CD4-positive, alpha-beta T cell (primary cell): ENCODE measurements around the gene PRTG. TPM values are rescaled to one million over a fixed set of nuclear protein-coding genes. Genes with fewer than 3 reads are reported as not detected.
"Not testable (repeated sequence)": the region's sequence is repeated elsewhere in the genome, so short reads cannot be mapped to it uniquely, and the experiment has no call there.

ENCODE experiments used
- ATAC-seq: fragments of 200-7000 bp; cut with Tn5 transposase; one replicate; pipeline ENCODE4 v1.10.0; 2022; ENCODE audit warnings: mild to moderate bottlenecking; ENCODE audit not compliant: poor library complexity
- CTCF ChIA-PET: fragments of 350-600 bp; sonication (Branson Sonifier 250); formaldehyde crosslinking; loops from one replicate; lab custom pipeline; 2021; ENCODE audit warnings: antibody characterized with exemption, inconsistent platforms; lab: Charles Lee
- POLR2A ChIA-PET: fragments of 350-600 bp; sonication (Branson Sonifier 250); formaldehyde crosslinking; loops from one replicate; lab custom pipeline; 2021; ENCODE audit warnings: antibody characterized with exemption, inconsistent platforms; lab: Charles Lee
- DNase-seq, 14 experiments: peaks; one replicate each; pipeline ENCODE4 v3.0.0-alpha.2; 2013 to 2020; ENCODE audit warnings: mixed read lengths in 2 of 14
- H3K27ac ChIP-seq, 2 donors: one replicate each; pipeline versions ENCODE4 v1.5.1 to v1.7.0; 2013; ENCODE audit warnings: low read length in 2 of 2, low read depth in 1 of 2, mild to moderate bottlenecking in 1 of 2
- H3K27me3 ChIP-seq, 2 experiments: 1 replicate in 1 of 2; 2 replicates in 1 of 2; pipeline versions ENCODE4 v1.6.1 to v1.7.0; 2013; ENCODE audit warnings: low read length in 2 of 2, control low read depth in 1 of 2, mild to moderate bottlenecking in 1 of 2, moderate library complexity in 1 of 2; ENCODE audit not compliant: insufficient read depth in 2 of 2, control insufficient read depth in 1 of 2
- H3K36me3 ChIP-seq: one replicate; pipeline ENCODE4 v1.6.1; 2013; ENCODE audit warnings: low read length, control low read depth; ENCODE audit not compliant: insufficient read depth
- H3K4me1 ChIP-seq: one replicate; pipeline ENCODE4 v1.6.1; 2013; ENCODE audit warnings: low read length, control low read depth; ENCODE audit not compliant: insufficient read depth
- H3K4me3 ChIP-seq: one replicate; pipeline ENCODE4 v1.5.1; 2013; ENCODE audit warnings: mild to moderate bottlenecking, low read length, moderate library complexity
- H3K9me3 ChIP-seq, 2 experiments: 1 replicate in 1 of 2; 2 replicates in 1 of 2; pipeline versions ENCODE4 v1.6.1 to v1.7.0; 2013; ENCODE audit warnings: low read length in 2 of 2, mild to moderate bottlenecking in 2 of 2, control low read depth in 1 of 2, moderate library complexity in 1 of 2; ENCODE audit not compliant: control insufficient read depth in 1 of 2, insufficient read depth in 1 of 2
- H3K27ac Mint-ChIP-seq: one replicate; pipeline ENCODE4 v1.8.0; 2020; ENCODE audit warnings: mixed read lengths
- H3K27me3 Mint-ChIP-seq: one replicate; pipeline ENCODE4 v1.8.0; 2021; ENCODE audit warnings: mixed read lengths
- H3K36me3 Mint-ChIP-seq: one replicate; pipeline ENCODE4 v1.8.0; 2021; ENCODE audit warnings: low read depth, mixed read lengths
- H3K4me1 Mint-ChIP-seq: one replicate; pipeline ENCODE4 v1.8.0; 2021; ENCODE audit warnings: low read depth, mixed read lengths
- H3K4me3 Mint-ChIP-seq: one replicate; pipeline ENCODE4 v1.8.0; 2020; ENCODE audit warnings: mild to moderate bottlenecking, mixed read lengths
- H3K9me3 Mint-ChIP-seq: one replicate; pipeline ENCODE4 v1.8.0; 2020; ENCODE audit warnings: mixed read lengths
- intact Hi-C, 2 experiments: fragments of 100-400 bp; cut with DNase I in 1 of 2; cut with micrococcal nuclease in 1 of 2; formaldehyde crosslinking; loops; one replicate each; pipeline versions ENCODE4 v1.15.1 to v1.9.0; 2023 to 2025; cut with DNase I, micrococcal nuclease
- total RNA-seq, 174 experiments: library from RNA in 2 of 174; stranded (reverse) in 2 of 174; gene quantifications; one replicate each; pipeline ENCODE4 v1.2.3 and lab custom pipeline; 2021 to 2026
- TF ChIP-seq, protein P1 (sequence below): fragments of 200-600 bp; IDR thresholded peaks from one replicate; pipeline ENCODE4 v1.8.0; 2022; ENCODE audit warnings: antibody characterized with exemption, mild to moderate bottlenecking

Gene PRTG
- total RNA-seq, 2 experiments from 2014 or later, result not detected

DNA sequence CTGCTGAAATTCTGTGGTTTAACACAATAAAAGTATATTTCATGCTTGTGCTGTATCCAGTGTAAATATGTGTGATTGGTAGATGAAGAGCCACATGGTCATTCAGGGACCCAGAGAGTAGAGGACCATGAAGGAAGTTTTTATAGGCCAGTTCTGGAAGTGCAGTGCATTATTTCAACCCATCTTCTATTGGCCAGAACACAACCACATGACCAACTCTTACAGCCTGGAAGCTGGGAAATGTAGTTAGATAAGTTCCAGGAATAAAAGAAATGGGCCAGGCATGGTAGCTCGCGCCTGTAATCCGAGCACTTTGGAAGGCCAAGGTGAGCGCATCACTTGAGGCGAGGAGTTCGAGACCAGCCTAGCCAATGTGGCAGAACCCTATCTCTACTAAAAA is 21.4 kb upstream of the PRTG start:
- Mint-ChIP-seq H3K27me3 (no peaks in the 10 kb centered on the region), H3K4me1 (peaks cover 4% of the 10 kb centered on the region), H3K36me3 (no peaks in the 10 kb centered on the region), H3K4me3 (no peak overlapping the region), H3K9me3 (no peaks in the 10 kb centered on the region), H3K27ac (no peak overlapping the region)
- CTCF ChIA-PET, result no interaction called here
- intact Hi-C loops, result no loop called here
- Histone ChIP-seq H3K27ac (no peak overlapping the region), H3K36me3 (no peaks in the 10 kb centered on the region), H3K4me1 (no peaks in the 10 kb centered on the region), H3K4me3 (no peak overlapping the region), H3K9me3 (no peaks in the 10 kb centered on the region), H3K27me3 (no peaks in the 10 kb centered on the region)
- POLR2A ChIA-PET, result no interaction called here
- no peak for ATAC-seq
- DNase-seq, result no peak
- TF ChIP-seq, protein P1, sequence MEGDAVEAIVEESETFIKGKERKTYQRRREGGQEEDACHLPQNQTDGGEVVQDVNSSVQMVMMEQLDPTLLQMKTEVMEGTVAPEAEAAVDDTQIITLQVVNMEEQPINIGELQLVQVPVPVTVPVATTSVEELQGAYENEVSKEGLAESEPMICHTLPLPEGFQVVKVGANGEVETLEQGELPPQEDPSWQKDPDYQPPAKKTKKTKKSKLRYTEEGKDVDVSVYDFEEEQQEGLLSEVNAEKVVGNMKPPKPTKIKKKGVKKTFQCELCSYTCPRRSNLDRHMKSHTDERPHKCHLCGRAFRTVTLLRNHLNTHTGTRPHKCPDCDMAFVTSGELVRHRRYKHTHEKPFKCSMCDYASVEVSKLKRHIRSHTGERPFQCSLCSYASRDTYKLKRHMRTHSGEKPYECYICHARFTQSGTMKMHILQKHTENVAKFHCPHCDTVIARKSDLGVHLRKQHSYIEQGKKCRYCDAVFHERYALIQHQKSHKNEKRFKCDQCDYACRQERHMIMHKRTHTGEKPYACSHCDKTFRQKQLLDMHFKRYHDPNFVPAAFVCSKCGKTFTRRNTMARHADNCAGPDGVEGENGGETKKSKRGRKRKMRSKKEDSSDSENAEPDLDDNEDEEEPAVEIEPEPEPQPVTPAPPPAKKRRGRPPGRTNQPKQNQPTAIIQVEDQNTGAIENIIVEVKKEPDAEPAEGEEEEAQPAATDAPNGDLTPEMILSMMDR, result no peak

DNA sequence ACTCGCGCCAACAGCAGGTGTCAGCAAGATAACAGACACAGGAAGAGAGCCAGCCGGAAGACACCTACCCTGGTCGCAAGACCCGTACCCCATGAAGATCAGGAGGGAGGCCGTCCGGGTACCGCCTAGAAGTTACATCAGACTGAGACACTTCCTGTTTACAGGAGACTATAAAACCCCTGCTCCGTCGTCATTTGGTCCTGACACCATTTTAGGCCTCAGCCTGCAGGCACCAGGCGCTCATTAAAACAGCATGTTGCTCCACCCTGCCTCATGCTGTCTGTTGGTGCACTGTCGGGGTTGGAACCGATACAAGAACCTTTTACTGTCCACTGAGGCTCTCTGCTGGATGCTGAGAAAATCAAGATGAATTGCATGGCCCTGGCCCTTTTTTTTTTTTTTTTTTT is 15.6 kb upstream of the PRTG start:
- TF ChIP-seq, protein P1, result no peak
- peaks cover 0 to 2% of the 10 kb centered on the region in 2 experiments for H3K27me3 ChIP-seq
- CTCF ChIA-PET, result no interaction called here
- Mint-ChIP-seq H3K4me1 (no peaks in the 10 kb centered on the region), H3K9me3 (no peaks in the 10 kb centered on the region), H3K36me3 (no peaks in the 10 kb centered on the region), H3K27ac (no peak overlapping the region), H3K27me3 (peaks cover 6% of the 10 kb centered on the region), H3K4me3 (no peak overlapping the region)
- no peaks in the 10 kb centered on the region for H3K4me1 ChIP-seq
- POLR2A ChIA-PET, result no interaction called here
- intact Hi-C loops, result no loop called here
- no peak for DNase-seq
- no peak for ATAC-seq
- H3K9me3 ChIP-seq, result no peaks in the 10 kb centered on the region
- no peaks in the 10 kb centered on the region for H3K36me3 ChIP-seq
- no peak overlapping the region for H3K27ac ChIP-seq
- H3K4me3 ChIP-seq, result no peak overlapping the region

DNA sequence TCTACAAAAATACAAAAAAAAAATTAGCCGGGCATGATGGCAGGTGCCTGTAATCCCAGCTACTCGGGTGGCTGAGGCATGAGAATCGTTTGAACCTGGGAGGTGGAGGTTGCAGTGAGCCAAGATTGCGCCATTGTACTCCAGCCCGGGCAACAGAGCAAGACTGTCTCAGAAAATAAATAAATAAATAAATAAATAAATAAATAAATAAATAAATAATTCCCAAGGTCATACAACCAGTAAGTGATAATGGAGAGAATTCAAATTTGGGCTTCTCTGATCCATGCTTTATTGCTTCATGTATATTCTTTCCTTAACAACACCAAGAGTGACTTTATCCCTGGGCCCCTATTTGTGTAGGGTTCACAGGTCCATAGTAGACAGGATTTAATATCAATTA is 10.5 kb upstream of the PRTG start:
- DNase-seq, H3K36me3 Mint-ChIP-seq, H3K27ac ChIP-seq, POLR2A ChIA-PET, intact Hi-C loops, H3K27me3 ChIP-seq, H3K36me3 ChIP-seq, H3K4me3 Mint-ChIP-seq, H3K4me3 ChIP-seq, ATAC-seq, H3K9me3 Mint-ChIP-seq, H3K9me3 ChIP-seq, CTCF ChIA-PET, H3K4me1 Mint-ChIP-seq, H3K27ac Mint-ChIP-seq, H3K4me1 ChIP-seq: not testable (repeated sequence)
- H3K27me3 Mint-ChIP-seq, result peaks cover 16% of the 10 kb centered on the region

DNA sequence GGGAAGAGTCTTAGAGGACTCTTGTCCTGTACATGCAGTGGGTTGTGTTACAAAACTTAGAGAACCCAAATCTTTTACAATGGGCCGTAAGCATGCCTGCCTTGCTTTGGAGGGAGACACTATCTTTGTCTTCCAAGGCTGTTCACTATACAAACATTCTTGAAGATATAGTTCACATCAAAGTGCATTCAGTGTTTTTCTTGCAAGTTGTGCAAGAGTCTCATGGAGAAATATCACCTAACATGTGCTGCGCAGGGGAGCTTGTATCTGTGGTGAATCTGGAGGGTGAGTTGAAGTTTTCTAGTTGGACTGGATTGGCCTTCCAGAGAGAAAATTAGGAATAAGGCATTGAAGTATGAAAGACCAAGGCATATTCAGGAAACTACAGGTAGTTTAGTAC is 7.8 kb upstream of the PRTG start:
- Histone ChIP-seq H3K4me1 (no peaks in the 10 kb centered on the region), H3K4me3 (no peak overlapping the region), H3K27ac (no peak overlapping the region), H3K9me3 (no peaks in the 10 kb centered on the region), H3K36me3 (no peaks in the 10 kb centered on the region), H3K27me3 (no peaks in the 10 kb centered on the region)
- ChIA-PET POLR2A (no interaction called here), CTCF (no interaction called here)
- Mint-ChIP-seq H3K9me3 (no peaks in the 10 kb centered on the region), H3K36me3 (no peaks in the 10 kb centered on the region), H3K4me3 (no peak overlapping the region), H3K27me3 (peaks cover 18% of the 10 kb centered on the region), H3K4me1 (no peaks in the 10 kb centered on the region), H3K27ac (no peak overlapping the region)
- intact Hi-C loops, result no loop called here
- TF ChIP-seq, protein P1, result no peak
- no peak for DNase-seq
- no peak for ATAC-seq
